ENCODE data around the gene INTS1.

Gene INTS1

GRCh38 chr7:1498370-1499305 is 5.6 kb downstream of the INTS1 start:
- TF ChIP-seq ZFX (IDR thresholded peaks at IDR 0.05) (no peak), CTCF (conservative IDR thresholded peaks at IDR 0.05) (no peak)

GRCh38 chr7:1497293-1497927 is 6.8 kb downstream of the INTS1 start:
- H3K27ac ChIP-seq, result no peak overlapping the region
- TF ChIP-seq CTCF (conservative IDR thresholded peaks at IDR 0.05) (no peak), ZFX (IDR thresholded peaks at IDR 0.05) (no peak)

More at GRCh38 chr7:1498370-1499305, 5.6 kb downstream of the INTS1 start:
- H3K27ac ChIP-seq, result no peak overlapping the region

- no peak for TF ChIP-seq CTCF (conservative IDR thresholded peaks at IDR 0.05)
- no peak for TF ChIP-seq ZFX (IDR thresholded peaks at IDR 0.05)
- no peak overlapping the region for H3K27ac ChIP-seq
Measured at GRCh38 chr7:1496531-1497292, 7.5 kb downstream of the INTS1 start.

- TF ChIP-seq ZFX (IDR thresholded peaks at IDR 0.05) (no peak), CTCF (conservative IDR thresholded peaks at IDR 0.05) (no peak)
Measured at GRCh38 chr7:1495564-1496242, 8.5 kb downstream of the INTS1 start.

GRCh38 chr7:1494866-1495563 is 9.2 kb downstream of the INTS1 start:
- no peak for TF ChIP-seq ZFX (IDR thresholded peaks at IDR 0.05)
- TF ChIP-seq CTCF (conservative IDR thresholded peaks at IDR 0.05), result no peak
- H3K27ac ChIP-seq, result no peak overlapping the region

More at GRCh38 chr7:1495564-1496242, 8.5 kb downstream of the INTS1 start:
- H3K27ac ChIP-seq, result no peak overlapping the region

- TF ChIP-seq ZFX (IDR thresholded peaks at IDR 0.05) (no peak), CTCF (conservative IDR thresholded peaks at IDR 0.05) (no peak)
- H3K27ac ChIP-seq, result no peak overlapping the region
Measured at GRCh38 chr7:1494447-1494846, 9.7 kb downstream of the INTS1 start.

All from C4-2B (cell line).